Umbilical cord (tissue), 2 donors: ENCODE results near the gene GBP5. TPM values are rescaled to one million over a fixed set of nuclear protein-coding genes. Genes with fewer than 3 reads are reported as not detected.
"Not testable (repeated sequence)": the region's sequence is repeated elsewhere in the genome, so short reads cannot be mapped to it uniquely, and the experiment has no call there.

Experiments
- DNase-seq: peaks from one replicate; pipeline ENCODE4 v3.0.0-alpha.2; 2015; ENCODE audit warnings: low spot score
- total RNA-seq: library from RNA; depleted of rRNA; stranded (reverse); fragments of >200 nt; gene quantifications from one replicate; pipeline ENCODE4 v1.2.3, GENCODE V29; 2014; ENCODE audit warnings: low replicate concordance; ENCODE audit not compliant: insufficient read depth

Gene GBP5, protein sequence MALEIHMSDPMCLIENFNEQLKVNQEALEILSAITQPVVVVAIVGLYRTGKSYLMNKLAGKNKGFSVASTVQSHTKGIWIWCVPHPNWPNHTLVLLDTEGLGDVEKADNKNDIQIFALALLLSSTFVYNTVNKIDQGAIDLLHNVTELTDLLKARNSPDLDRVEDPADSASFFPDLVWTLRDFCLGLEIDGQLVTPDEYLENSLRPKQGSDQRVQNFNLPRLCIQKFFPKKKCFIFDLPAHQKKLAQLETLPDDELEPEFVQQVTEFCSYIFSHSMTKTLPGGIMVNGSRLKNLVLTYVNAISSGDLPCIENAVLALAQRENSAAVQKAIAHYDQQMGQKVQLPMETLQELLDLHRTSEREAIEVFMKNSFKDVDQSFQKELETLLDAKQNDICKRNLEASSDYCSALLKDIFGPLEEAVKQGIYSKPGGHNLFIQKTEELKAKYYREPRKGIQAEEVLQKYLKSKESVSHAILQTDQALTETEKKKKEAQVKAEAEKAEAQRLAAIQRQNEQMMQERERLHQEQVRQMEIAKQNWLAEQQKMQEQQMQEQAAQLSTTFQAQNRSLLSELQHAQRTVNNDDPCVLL
- 3.9 TPM for total RNA-seq

DNA sequence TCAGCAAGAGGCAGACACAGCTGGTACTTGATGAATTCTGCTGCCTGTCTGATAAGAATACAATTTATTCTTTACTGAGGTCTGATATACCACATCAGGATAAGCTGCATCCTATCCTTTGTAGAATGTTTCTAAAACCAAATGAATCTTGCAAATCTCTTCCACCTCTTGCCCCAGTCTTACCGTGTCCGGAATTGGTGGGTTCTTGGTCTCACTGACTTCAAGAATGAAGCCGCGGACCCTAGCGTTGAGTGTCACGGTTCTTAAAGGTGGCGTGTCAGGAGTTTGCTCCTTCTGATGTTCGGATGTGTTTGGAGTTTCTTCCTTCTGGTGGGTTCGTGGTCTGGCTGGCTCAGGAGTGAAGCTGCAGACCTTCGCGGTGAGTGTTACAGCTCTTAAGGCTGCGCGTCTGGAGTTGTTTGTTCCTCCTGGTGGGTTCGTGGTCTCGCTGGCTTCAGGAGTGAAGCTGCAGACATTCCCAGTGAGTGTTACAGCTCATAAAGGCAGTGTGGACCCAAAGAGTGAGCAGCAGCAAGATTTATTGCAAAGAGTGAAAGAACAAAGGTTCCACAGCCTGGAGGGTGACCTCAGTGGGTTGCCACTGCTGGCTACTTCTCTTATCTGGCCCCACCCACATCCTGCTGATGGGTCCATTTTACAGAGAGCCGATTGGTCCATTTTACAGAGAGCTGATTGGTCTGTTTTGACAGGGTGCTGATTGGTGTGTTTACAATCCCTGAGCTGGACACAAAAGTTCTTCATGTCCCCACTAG, at the start of gene GBP5:
TSS of gene GBP5 (minus strand) at position 592 of the 773 bp plus-strand sequence. CDS start 3,305 bp downstream, outside the sequence.
- not testable (repeated sequence) for DNase-seq

DNA sequence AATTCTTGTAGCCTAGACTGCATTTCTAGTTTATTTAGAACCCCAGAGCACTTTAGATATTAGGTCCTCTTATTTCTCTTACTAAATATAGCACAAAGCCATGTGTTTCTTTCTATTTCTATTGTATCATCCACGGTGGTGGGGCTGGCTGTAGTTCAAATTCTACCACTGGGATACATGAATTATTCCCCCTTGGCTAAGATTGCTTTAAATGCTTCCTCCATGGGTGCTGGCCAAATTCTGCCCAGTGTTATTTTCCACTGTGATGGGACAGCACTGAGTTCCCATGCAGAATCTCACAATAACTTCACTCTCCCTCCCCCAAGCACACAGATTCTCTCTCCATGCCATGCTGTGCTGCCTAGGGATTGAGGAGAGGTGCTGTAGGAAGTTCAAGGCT, 49.7 kb upstream of the GBP5 start:
- no peak for DNase-seq

DNA sequence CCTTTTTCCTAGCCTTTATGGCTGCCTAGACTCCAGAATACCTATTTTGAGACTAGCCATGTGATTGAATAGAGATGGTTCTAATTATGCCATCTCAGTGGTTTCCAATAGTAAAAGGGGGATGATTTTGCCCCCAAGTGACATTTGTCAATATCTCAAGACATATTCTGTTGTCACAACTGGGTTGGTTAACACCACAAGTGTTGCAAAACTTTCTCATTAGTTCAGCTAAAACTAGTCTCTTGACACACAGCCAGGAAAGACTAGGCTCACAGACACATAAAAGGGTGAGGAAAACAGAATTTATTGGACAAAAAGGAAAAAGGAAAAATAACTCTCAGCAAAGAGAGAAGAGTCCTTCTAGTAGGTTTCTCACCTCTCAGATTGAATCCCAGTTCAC, 39.9 kb upstream of the GBP5 start:
- DNase-seq = no peak

DNA sequence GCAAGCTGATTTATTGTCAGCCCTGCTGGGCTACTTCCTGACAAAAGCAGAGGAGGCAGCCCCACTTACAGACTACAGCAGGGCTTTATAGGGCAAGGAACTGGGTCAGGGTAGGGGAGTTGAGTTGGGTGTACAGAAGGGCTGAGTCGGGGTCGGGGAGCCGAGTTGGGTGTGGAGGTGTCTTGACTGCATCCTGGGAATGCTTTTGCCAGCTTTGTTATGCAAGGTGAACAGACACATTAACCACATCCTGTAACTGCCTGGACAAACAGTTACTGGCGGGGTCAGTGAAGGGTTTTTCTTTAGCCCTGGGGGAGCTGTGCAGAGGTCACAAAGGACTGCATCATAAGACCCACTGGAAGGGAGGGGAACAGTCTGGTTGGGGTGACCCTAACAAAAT, 39.1 kb upstream of the GBP5 start:
- no peak for DNase-seq

DNA sequence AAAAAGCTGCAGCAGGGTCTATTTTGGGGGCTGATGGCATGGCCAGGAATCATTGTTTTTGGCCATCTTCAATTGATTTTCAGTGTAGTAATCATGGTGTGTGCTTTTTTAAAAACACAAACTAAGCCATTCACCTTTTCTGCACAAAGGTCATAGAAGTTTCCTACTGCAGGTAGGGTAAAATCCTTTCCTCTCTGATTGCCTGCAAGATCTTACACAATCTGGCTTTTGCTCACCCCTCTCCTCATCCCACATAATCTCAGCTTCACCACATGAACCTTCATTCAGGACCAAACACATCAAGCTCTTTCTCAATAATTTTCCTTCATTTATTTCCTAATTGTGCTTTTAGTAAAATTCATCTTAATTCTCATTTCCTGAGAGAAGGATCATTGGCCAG, 38.3 kb upstream of the GBP5 start:
- DNase-seq = no peak

DNA sequence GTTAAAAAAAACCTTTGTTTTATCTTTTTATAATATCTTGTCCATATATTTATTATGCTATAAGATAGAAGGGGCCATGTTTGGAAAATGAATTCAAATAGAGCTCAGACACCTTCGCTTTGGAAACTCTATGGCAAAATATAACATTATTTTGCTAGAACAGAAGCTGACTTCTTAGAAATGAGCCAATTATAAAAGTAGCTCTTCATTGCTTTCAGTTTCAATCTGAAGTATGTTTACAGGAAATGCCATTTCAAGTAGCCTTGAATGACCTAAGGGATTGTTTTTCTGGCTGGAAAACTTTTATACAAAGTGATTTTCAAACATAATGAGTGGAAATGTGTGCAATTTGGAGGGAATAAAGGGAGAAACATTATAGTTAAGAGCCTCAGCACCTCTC, 37.8 kb upstream of the GBP5 start:
- DNase-seq = no peak

DNA sequence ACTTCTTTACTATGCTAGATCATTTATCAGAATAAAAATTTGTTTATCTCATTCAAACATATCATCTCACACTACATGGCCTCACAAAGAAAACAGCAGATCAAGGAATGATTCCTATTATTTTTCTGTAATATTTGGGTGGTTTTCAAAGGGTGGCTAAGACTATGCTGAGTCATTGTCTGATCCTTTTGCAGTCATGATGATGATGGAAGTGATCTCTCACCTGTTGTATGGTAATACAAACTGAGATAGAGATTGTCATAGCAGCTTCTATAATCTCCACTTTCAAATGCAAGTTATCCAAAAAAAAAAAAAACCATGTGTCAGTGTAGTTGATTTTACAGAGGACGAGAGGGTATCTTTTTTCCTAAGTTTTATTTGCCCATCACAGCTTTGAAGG, 37.2 kb upstream of the GBP5 start:
- DNase-seq = no peak

DNA sequence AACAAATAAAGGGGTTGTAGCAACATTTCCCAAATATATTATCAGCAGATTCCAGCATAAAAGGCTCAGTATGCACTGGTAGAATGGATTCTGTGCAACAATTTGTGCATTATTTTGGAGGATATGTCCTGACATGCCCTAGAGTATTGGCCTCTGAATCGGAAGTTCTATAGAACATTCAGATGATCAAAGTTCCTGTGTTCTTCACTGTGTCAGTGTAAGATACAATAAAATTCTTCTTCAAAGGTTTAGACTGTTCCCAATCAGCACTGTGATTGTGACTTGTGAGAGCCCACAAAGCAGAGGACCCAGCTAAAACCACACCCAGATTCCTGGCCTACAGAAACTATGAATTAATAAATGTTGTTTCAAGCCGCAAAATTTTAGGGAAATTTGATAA, 33.6 kb upstream of the GBP5 start:
- no peak for DNase-seq

DNA sequence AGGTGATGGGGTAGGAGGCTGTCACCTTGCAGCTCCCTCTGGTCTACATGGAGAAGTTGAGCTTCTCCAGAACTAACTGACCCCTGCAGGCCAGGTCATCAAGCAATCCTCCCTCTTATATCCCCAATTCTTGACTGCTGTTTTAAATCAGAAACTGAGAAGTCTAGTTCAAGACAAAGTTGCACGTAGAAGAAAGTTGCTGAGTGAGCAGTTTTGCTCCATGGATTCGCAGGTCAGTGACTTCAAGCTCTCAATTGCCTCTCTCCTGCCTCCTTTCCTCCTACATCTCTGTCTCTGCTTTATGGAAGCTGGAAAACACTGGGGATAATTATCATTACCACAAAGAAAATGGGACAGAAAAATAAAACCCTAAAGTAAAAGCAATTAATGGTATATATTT, 32.8 kb upstream of the GBP5 start:
- DNase-seq = no peak

DNA sequence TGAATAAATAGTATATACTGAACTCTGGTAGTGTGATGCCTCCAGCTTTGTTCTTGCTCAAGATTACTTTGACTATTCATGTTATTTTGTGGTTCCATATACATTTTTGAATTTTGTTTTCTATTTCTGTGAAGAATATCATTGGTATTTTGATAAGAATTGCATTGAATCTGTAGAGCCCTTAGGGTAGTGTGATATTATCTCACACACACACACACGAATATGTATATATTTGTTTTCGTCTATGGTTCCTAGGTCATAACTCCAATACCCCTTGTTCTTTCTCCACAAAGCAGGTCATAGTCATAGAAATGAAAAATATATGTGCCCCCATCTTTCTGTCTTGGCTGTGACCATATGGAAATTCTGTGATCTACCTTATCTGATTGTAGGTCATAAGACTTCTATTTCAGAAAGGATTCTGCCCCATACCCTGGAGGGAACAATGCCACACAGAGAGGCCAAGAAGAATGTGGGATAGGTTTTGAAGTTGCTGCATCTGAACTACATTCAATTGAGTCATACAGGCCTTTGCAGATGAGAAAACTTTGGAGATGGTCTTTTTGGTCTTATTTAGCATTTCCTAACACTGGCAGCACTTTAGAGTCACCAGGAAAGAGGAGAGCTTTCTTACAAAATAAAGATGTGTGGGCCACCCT, 32.0 kb upstream of the GBP5 start:
- DNase-seq = no peak

DNA sequence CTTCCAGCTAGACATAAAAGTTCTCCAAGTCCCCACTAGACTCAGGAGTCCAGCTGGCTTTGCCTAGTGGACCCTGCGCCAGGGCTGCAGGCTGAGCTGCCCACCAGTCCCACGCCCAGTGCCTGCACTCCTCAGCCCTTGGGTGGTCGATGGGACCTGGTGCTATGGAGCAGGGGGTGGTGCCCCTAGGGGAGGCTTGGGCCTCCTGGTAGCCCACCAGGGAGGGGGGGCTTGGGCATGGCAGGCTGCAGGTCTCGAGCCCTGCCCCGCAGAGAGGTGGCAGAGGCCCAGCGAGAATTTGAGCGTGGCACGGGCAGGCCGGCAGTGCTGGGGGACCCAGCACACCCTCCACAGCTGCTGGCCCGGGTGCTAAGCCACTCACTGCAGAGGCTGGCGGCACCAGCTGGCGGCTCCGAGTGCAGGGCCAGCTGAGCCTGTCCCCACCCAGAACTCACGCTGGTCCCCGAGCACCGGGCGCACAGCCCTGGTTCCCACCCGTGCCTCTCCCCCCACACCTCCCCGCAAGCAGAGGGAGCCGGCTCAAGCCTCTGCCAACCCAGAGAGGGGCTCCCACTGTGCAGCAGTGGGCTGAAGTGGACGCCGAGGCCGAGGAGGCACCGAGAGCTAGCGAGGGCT, 30.2 kb upstream of the GBP5 start:
- DNase-seq = no peak

DNA sequence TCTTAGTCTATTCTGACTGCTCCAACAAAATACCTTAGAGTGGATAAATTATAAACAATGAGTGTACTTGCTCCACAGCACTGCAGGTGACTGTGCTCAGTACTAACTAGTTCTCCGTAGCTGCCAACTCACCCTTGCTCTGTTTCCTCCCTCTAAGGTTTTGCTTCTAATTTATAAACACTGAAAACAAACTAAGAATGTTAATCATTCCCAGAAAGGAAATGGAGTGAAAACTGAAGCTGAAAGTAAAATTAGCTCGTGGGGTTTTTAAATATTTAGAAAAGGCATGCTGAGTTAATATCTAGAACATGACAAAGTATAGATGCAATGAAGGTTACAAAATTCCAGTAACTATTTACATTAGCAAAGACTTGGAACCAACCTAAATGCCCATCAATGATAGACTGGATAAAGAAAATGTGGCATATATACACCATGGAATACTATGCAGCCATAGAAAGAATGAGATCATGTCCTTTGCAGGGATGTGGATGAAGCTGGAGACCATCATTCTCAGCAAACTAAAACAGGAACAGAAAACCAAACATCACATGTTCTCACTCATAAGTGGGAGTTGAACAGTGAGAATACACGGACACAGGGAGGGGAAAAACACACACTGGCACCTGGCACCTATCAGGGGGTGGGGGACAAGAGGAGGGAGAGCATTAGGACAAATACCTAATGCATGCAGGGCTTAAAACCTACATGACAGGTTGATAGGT, 27.2 kb upstream of the GBP5 start:
- not testable (repeated sequence) for DNase-seq

DNA sequence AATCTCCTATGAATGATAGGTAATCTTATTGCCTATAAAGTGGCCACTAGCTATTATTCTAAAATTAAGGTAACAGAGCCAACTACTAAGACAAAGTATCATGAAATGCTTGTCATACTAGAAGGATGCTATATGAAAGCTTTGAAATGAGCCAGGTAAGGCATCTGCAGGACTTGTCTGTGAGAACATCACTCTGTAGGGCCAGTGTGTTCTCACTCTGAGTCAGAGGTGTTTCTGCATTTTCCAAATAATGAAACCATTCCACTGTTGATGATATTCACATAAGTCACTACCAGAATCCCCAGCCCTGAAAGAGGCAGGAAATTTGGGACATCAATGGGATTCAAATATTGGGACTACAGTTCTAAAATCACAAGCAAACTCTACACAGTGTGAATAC, 25.8 kb upstream of the GBP5 start:
- DNase-seq = no peak

DNA sequence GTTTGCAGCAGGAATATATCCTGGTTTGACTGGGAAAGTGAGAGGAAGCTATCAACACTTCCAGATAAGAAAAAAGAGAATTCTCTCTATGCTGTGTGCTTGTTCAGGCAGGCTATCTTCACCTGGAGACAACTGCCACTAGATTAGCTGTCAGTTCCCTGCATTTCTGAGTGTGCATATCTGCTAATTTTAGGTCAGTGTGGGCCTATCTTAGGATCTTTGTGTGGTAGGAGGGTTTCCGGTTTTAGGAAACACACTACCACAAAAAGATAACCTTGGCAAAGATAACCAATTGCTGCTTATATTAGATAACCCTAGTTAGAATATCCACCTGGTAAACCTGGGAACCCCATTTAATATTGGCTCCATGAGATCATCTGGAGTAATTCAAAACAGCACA, 22.5 kb upstream of the GBP5 start:
- no peak for DNase-seq

DNA sequence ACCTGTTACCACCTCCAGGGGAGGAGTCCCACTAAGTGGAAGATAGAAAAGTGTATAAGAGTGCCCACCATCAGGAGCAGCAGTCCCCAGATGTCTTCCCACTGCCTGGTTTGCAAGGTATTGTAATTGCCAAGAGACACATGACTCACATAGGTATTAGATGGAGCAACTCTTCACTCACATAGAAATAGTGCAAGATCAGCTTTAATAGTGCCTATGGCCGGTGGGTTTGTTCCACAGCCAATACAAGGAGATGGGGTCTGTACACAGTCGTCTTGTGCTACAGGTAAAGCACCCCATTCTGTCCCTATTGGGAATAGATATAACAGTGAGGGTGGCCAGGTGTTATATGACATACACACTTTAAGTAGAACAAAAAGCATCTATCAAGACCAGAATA, 18.6 kb upstream of the GBP5 start:
- no peak for DNase-seq

DNA sequence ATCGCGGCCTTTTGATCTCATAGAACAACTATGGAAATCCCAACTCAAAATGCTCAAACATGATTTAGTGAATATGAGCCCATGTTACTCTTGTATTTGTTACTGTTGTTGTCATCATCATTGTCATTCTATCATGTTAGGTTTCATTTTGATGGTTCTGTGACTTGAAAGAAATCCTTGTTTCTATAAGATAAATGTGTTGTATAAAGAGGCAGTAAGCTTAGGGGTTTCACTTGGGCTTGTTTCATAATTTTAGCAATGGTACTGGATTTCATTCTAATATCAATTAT, 15.3 kb upstream of the GBP5 start:
- DNase-seq = no peak

DNA sequence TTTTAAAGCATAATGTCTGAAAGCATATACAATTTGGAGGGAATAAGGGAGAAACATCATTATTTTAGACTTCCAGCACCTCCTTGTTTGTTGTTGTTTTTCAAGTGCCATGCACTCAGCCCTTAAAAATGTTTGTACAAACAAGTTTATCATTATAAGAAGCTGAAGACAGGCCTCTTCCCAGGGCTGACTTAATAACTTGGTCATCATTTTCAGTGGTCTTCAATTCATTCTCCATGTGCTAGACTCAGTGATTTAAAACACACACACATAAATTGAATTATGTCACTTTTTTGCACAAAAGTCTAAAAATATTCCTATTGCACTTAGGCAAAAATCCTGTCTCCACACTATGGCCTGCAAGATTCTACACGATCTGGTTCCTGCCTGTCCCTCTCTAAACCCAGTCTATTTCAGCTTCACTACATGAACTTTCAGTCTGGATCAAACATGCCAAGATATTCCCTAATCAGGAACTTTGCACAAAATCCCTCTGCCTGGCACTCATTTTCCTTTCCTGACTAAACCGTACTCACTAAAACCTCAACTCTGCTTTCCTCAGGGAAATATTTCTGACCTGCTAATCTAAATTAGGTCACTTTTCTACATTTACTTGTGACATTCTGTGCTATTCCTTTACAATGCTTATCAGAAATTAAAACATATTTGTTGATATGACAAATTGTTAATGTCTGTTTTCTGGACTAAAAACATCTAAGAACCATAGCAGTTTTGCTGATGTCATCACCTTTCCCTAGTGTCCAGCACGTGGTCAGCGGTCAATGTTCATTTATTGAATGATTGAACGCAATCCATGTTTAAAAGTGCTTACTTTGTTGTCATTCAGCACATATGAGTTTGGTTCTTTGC, 14.8 kb upstream of the GBP5 start:
- no peak for DNase-seq

DNA sequence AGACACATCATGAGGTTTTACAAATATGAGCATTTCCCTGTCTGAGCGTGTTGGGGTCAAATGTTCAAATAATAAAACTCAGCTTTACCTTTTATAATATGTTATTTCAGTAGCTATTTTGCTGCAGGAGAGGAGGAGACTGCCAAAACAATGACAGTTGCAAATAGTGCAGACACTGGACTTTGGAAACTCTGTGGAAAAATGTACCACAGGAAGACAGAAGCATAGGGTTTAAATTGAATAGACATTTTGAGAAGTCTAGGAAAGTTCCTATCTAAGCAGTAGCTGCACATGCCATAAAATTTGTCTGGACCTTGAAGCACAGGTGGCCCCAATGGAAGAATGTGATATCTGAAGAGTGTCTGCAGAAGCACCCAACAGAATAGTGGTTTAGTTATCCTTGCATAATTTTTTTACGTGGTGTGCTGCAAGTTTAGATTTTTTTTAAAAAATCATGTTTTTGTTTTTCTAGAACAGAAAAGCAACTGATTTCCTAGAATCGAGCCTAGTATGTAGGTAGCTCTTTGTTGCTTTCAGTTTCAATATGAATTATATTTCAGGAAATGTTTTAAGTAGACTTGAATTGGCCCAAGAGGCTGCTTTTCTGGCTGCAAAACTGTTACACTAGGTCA, 14.0 kb upstream of the GBP5 start:
- DNase-seq = no peak

DNA sequence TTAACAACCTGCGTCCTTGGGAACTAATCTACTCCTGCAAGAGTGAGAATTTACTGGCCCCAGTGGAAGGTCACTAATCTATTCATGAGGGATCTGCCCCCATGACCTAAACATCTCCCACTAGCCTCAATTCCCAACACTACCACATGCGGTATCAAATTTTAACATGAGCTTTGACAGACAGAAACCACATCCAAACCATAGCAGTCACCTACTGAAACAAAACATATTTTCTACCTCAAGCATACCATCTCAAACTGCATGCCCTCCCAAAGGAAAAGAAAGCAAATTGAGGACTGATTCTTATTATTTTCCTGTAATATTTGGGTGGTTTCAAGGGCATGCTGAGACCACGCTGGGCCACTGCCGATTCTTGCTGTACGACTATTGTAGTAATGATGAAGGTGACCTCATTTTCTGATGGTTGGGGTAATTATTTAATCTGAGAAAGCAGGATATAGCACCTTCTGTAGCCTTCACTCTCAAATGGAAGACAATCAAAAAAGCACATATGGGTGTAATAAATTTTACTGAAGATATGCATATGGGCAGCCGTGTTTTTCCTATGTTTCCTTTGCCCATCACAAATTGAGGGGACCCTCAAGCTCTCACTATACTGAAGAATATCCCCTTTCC, 13.2 kb upstream of the GBP5 start:
- DNase-seq = no peak
